HG03432 (cell line): ENCODE measurements around the gene BCL7C.
"Not testable (repeated sequence)": the region's sequence is repeated elsewhere in the genome, so short reads cannot be mapped to it uniquely, and the experiment has no call there.

Experiments
- ATAC-seq: cut with Tn5 transposase; IDR thresholded peaks from one replicate; pipeline ENCODE4 v1.9.1; 2021; ENCODE audit warnings: mild to moderate bottlenecking, moderate library complexity; ENCODE audit not compliant: unreplicated experiment

BCL7C gene

DNA sequence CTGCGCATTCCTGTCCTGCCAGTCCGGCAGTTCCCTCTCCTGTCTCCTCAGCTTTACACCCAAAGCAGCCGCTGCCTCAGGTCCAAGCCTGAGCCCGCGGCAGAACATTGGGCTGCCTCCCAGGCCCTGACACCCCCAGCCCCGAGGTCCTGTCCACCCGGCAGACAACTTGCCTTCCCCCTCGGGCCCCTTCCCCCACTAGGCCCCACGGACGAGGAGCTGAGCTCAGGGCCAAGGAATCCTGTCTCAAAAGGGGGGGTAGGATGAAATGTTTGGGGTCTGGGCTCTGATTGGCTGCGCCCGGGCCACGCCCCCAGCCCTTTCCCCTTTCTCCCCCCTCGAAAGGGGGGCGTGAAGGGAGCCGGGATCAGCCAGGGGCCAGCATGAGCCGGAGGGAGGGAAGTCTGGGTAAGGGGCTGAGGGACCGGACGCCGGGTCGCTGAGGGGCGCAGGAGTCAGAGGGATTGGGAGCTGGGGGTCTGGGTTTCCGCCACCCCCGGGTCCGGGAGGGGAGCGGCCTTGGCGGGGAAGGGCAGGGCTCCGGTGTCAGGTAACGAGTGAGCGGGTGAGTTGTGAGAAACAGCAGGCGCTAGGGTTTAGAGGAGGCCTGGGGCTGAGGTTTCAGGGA, 2.5 kb upstream of the BCL7C start, which contains the start of gene CTF1:
Gene CTF1, plus strand, starts transcription at position 354 of the 628 bp plus-strand sequence. Its CDS starts 30 bp downstream, at position 384.
- ATAC-seq: no peak

DNA sequence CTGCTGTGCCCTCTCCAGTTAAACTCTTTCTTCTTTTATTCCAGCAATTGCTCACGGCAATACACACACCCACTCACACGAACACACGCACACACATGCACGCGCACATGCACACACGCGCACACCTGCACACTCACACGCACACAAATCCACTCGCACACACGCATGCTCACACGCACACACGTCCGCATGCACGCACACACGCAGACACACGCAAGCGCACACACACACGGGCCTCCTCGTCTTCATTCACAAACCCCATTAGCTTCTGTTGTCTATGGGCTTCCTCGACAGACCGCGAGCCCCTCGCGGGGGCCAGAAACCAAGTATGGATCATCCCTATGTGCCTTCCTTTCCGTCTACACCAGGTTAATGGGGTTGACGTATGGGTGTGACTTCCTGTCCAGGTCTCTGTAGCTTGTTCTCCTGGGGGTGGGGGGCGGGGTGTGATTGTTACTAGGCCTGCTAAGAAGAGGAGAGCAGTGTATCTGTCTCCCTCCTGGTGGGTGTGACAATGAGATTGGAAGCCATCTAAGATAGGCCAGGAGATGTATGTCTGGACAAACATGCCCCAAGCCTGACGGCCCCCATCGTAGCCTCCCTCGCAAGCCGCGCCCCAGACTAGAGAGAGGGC, 1.9 kb upstream of the BCL7C start:
- ATAC-seq: no peak

DNA sequence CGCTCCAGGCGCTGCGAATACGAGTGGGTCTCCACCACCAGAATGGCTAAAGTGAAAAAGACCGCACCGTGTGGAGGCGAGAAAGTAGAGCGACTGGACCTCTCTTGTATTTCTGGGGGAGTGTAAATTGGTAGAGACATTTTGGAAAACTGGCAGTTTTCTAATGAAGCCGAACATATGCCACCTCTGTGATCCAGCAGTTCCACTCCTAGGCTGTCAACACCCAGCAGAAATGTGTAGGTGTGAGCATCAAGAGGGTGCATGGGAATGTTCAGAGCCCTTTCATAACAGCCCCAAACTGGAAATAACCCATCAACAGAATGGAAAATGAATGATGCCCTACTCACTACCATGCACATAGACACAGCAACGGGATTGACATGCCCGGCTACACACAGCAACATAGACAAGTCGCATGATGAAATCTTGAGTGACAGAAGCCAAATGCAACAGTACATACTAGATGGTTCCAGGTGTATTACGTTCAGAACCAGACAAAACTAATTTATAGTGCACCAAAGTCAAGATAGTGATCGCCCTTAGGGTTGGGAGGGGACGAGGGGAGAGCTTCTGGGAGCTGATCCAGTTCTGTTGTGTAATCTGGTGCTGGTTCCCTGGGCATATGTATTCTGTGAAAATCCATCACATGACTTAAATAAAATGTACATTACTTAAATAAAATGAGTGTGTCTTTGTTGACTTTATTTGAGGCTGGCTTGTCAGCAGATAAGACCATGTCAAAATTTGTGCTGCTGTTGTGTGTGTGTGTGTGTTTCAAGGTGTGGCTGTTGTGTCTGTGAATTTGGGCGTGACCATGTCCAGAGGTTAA, 877 bp upstream of the BCL7C start:
- no peak for ATAC-seq

DNA sequence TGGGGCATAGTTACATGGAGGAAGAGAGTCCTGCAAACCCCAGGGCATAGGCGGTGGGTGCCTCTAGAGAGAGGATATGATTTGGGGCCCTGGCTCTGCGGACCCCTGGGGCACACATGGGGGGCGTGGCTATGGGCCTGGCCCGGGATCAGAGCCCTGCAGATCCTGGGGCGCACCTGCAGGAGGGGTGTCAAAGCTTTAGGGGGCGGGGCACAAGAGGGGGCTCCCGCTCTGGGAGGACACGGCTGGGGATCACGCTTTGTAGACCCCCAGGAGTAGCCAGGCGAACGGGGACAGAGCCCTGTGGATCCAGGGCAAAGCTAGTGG, 497 bp downstream of the BCL7C start:
- ATAC-seq: peak; percentile 18

DNA sequence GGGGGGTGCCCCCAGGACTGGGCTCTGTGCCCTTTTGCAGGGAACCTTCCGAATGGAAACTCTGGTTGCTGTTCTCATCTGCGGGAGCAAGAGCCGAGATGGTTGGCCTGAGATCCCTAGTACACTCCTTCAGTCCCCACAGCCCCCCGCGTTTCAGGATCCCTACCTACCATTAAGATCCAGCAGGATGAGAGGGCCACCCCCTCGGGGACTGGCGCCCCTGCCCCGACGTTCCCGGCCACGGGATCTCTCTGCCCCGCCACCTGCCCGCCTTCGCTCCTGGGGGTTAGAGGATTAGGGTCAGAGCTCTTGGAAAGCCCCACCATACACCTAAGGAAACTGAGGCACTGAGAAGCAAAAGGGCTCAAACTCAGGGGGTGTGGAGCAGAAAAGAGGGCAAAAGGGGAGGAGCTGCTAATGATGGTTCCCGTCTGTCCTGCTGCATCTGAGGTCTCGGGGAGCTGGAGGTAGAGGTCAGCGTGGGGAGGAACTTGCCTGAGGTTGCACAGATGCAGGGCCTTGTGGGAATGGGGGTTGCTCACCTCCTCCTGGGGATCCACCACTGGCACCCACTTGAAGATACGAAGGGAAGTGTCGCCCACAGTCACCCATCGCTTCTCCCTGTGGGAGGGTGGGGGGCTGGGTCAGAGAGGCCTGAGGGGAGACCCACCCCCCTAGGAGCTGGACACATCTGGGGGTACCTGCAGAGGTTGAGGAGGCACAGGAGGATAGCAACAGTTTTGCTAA, 1.0 kb downstream of the BCL7C start:
- ATAC-seq: no peak

DNA sequence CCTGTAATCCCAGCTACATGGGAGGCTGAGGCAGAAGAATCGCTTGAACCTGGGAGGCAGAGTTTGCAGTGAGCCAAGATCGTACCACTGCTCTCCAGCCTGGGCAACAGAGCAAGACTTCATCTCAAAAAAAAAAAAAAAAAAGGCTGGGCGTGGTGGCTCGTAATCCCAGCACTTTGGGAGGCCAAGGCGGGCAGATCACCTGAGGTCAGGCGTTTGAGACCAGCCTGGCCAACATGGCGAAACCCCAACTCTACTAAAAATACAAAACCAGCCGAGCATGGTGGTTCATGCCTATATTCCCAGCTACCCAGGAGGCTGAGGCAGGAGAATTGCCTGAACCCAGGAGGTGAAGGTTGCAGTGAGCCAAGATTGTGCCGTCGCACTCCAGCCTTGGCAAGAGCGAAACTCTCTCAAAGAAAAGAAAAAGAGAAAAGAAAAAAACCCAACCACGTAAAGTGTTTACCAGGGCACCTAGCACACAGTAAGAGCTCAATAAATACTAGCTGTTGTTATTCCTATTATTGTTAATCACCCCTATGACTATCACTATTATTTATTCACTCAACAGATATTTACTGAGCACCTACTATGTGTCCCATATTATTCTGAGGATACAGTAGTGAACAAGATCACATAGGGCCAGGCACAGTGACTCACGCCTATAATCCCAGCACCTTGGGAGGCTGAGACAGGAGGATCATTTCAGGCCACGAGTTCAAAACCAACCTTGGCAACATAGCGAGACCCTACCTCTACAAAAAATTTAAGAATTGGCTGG, 2.6 kb downstream of the BCL7C start:
- not testable (repeated sequence) for ATAC-seq

DNA sequence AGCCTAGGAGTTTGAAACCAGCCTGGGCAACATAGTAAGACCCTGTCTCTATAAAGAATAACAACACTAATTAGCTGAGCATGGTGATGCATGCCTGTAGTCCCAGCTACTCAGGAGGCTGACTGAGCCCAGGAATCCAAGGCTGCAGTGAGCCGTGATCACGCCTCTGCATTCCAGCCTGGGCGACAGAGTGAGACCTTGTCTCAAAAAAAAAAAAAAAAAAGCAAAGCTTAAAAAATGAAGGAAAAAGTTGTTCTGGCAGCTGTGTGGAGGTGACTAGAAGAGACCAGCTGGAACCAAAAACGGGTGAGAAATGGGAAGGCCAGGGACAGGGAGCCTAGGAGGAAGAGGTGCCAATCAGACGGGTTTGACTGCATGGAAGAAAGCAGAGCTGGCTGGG, 4.2 kb downstream of the BCL7C start:
- no peak for ATAC-seq

DNA sequence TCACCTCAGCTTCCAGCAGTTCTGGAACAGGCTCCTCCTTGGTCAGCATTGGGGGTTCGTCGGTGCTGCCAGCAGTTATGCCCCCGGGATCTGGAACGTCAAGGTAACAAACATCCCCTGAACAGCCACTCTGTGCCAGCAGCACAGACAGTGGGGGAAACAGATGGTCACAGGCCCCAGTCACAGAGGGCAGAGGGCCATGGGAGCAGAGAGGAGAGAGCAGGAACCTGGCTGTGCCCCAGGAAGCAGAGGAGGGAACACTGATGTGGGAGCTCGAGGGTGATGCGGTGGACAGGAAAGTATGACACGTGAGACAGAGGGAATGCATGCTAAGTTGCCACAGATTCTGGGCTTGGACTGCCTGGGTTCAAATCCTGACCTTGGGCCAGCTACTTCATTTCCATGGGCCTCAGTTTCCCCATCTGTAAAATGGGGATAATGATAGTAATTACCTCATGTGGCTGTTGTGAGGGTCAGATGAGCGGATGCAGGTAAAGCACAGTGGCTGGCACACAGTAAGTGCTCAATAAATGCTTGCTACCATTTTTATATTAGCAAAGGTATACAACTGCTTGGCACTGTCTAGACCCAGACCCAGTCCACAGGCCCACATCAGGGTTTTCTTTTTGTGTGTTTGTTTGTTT, 4.9 kb downstream of the BCL7C start:
- no peak for ATAC-seq

DNA sequence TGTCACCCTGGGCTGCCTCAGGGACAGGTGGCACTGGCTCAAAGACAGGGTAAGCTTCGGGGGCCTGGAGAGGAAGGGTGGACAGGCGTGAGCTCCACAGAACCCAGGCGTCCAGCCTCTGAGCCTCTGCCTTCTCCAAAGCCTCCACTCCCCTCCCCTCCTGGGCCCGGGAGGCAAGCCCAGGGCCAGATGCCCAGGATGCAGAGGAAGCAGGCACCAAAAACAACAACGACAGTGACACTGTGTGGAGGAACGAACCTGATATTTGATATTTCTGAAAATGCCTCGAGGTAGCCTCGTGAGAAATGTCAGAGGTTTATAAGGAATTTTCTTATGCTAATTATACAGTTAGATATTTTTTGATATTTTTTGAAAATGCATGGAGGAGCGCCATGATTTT, 6.0 kb downstream of the BCL7C start:
- ATAC-seq: no peak

DNA sequence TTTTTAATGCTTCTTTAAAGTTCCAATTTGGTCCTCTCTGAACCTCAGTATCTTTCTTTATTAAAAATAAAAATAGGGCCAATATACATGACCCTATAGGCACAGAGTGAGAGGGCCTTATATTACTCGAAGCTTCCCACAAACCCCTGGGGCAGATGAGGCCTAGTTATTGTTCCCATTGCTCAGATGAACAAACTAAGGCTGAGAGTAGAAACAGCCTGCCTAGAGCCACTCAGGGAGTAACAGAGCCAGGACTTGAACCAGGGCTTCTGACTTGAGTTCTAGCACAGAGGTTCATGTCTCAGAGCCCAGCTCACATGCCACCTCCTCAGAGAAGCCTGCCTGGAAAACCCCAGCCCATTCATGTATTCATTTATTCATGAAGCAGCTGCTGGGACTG, 7.7 kb downstream of the BCL7C start:
- no peak for ATAC-seq

DNA sequence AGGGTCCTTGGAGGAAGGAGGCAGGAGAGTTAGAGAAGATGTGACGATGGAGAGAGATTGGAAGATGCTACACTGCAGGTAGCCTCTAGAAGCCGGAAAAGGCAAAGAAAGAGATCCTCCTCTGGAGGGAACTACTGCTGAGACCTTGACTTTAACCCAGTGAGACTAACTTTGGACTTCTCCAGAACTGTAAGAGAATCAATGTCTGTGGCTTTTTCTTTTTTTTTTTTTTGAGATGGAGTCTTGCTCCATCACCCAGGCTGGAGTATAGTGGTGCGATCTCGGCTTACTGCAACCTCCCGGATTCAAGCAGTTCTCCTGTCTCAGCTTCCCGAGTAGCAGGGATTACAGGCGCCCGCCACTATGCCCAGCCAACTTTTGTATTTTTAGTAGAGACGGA, 8.7 kb downstream of the BCL7C start:
- no peak for ATAC-seq

DNA sequence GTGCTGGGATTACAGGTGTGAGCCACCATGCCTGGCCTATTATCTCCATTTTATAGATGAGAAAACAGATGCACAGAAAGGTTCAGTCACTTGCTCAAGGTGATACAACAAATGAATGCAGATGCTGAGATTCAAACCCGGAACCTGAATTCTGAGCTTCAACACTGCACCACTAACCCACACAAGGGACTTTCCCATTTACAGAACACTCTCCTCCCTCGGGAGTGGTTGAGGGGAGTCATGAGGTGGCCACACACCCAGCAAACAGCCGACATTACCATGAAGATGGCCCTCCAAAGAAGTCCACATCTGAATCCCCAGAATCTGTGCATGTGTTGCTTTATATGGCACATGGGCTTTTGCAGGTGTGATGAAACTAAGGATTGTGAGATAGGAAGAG, 9.1 kb downstream of the BCL7C start:
- ATAC-seq: no peak

DNA sequence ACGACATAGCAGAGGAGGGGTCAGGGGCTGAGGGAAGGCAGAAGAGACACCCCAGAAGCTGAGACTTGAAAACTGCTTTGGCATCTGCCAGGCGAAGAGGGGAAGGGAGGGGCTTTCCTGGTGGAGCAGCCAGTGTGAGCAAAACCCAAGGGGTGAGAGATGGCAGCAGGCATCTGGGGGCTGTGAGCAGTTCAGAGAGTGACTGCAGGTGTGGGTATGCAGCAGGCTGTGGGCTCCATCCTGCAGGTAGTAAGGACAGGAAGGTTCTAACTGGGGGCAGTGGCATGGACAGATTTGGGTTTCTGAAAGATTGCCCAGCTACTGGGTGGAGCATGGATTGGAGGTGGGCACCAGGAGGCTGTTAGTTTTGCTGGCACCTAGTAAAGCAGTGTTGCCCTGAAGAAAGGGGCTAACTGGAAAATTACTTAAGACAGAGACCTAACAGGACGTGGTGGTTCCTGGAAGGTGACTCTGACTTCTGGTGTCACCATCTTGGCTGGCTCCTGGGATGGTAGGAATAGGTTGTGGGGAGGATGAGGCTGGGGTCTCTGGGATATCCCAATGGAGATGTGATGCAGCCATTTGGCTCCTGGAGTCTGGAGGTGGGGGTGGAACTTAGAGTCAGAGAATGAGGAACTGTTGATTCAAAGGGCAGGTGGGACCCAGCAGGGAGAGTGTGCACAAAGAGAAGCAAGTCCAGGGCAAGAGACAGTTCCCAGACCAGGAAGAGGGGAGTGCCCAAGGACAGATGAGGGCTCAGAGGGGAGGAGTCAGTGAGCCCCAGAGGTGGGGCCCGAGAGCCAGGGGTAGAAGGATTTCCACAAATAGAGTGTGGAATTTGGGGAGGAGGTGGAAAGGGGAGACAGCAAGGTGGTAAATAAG, 11.2 kb downstream of the BCL7C start:
- ATAC-seq: no peak

DNA sequence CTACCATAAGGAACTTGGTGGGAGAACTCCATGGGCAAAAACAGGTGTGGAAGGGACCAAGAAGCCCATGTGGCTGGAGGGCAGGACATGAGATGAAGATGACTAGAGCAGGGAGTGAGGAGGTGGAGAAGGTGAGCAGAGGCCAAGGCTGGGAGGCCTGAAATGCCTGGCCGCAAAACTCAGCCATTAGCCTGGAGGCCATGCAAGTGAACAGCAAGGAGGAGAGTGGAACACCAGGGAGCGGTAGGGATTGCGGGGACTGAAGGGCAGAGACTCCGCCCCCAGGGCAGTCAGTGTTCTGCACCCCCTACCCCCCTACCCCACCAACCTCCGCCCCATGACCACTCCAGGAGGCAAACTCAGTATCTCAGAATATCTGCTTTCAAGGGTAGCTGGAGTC, 17.0 kb downstream of the BCL7C start:
- no peak for ATAC-seq

DNA sequence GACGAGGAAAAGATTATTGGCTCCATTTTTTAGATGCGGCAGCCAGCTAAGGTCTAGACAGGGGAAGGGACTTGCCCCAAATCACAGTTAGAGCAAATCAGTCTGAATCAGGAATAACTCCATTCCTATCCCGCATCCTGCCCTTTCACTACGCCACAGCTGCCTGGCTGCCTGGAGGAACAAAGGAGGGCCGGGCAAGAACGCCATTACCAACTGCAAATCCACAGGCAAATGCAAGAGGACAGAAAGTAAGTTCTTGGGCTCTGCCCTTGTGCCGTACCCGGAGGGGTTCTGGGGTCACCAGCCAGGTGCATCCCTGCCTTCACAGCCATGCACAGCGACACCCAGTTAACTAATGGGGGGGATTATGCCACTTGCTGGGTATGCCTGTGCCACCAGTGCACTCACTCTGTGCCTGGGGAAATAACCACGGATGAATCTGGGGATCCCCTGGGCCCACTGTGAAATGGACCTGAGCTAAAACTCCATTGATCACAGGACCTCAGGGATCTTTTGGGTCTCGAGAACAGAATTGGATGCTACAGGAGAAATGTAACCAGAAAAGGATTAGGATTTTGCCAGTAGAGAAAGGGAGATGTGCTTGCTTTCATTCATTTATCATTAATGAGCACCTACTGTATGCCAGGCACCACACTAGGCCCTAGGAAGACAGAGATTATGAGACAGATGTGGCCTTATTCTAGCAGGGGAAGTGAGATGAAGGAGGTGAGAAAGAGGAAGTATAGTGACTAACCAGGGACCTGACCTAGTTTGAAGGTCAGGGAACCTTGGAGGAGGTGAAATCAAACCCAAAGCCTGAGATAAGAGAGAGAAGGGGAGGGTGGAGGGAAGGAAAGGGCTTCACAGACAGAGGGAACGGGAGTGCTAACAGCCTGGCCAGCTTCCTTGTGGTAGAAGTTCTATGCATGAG, 17.7 kb downstream of the BCL7C start:
- peak; percentile 25 for ATAC-seq

DNA sequence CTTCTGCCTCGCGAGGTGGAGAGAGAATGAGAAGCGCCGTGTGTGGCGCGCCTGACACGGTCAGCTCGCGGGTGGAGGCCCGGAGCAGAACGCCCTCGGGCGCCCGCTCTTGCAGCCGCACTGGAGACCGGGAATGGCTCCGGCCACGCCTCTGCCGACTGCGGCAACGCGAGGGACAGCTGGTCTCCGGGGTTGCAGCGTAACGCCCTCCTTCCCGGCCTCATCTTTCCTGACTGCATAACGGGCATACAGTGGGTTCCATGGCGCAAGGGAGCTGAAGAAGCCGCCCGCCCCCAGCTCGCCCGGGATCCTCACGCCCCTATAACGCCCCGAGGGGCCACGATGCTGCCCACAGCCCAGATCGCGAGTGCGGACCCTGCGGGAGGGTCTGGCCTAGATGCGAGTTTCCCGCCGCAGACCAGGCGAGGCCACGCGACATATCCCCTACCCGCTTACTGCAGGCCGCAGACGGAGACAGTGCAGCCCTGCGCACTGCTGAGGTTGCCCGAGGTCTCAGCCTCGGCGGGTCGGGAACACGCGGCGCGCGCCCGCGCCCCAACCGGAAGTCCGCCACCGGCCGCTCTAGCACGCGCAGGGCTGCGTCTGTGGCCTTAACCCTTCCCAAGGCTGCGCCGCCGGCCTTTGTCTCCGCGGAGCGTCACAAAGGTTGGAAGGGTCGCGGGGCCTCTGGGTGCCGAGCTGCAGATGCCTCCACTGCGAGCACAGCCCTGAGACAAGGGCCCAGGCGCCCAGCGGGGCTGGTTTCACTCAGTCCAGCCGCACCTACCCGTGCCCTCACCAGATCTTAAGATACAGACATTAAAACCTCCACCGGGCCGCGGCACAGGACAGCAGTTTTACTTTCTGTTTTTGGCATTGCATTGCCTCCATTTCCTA, 18.8 kb downstream of the BCL7C start:
- ATAC-seq: peak; percentile 82

DNA sequence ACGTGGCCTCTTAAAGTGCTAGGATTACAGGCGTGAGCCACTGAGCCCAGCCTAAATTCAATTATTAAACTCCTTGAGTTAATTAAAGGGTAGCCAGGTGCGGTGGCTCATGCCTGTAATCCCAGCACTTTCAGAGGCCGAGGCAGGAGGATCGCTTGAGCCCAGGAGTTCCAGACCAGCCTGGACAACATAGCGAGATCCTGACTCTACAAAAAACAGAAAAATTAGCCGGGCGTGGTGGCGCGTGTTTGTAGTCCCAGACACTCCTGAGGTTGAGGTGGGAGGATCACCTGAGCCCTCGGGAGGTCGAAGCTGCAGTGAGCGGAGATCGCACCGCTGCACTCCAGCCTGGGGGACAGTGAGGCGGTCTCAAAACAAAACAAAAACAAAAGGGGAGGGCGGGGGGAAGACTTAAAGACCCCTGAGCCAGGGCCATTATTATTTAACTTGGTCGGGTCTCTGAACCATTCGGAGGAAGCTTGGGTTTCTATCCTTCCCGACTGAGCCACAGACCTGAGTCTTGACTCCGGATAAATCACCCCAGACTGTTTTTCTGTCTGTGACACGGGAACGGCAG, 19.5 kb downstream of the BCL7C start:
- peak; percentile 1 for ATAC-seq
